HUES48 (cell line): ENCODE results near the gene MSLN.
A peak's percentile ranks its signal among the peaks of the same experiment; 100 is the strongest.
"Not testable (repeated sequence)": the region's sequence is repeated elsewhere in the genome, so short reads cannot be mapped to it uniquely, and the experiment has no call there.

Experiments
- H3K27ac ChIP-seq: one replicate; pipeline ENCODE4 v1.7.0; 2013; ENCODE audit warnings: low read depth, low read length, inconsistent platforms
- H3K27me3 ChIP-seq: 2 replicates; pipeline ENCODE4 v1.6.1; 2013; ENCODE audit warnings: mild to moderate bottlenecking, low read length; ENCODE audit not compliant: control insufficient read depth, insufficient read depth
- H3K36me3 ChIP-seq: 2 replicates; pipeline ENCODE4 v1.6.1; 2013; ENCODE audit warnings: low read length; ENCODE audit not compliant: control insufficient read depth, insufficient read depth
- H3K4me1 ChIP-seq: 2 replicates; pipeline ENCODE4 v1.6.1; 2013; ENCODE audit warnings: mild to moderate bottlenecking, low read length; ENCODE audit not compliant: control insufficient read depth, insufficient read depth
- H3K4me3 ChIP-seq: 2 replicates; pipeline ENCODE4 v1.5.1; 2013; ENCODE audit warnings: mild to moderate bottlenecking, low read depth, low read length
- H3K9ac ChIP-seq: 2 replicates; pipeline ENCODE4 v1.6.1; 2013; ENCODE audit warnings: mild to moderate bottlenecking, low read depth, low read length, moderate library complexity
- H3K9me3 ChIP-seq: 2 replicates; pipeline ENCODE4 v1.6.1; 2013; ENCODE audit warnings: low read length; ENCODE audit not compliant: control insufficient read depth, insufficient read depth

Gene MSLN

GRCh38 chr16:750485-750884, 10.0 kb upstream of the MSLN start:
- no peak overlapping the region for H3K27ac ChIP-seq
- H3K4me1 ChIP-seq, result peaks cover 19% of the 10 kb centered on the region

GRCh38 chr16:751152-752006, 9.2 kb upstream of the MSLN start:
- H3K27ac ChIP-seq, result peak overlapping the region; percentile 33
- no peak overlapping the region for H3K4me3 ChIP-seq

More at GRCh38 chr16:750485-750884, 10.0 kb upstream of the MSLN start:
- Histone ChIP-seq H3K9ac (no peak overlapping the region), H3K27me3 (no peaks in the 10 kb centered on the region), H3K36me3 (no peaks in the 10 kb centered on the region), H3K9me3 (no peaks in the 10 kb centered on the region), H3K4me3 (no peak overlapping the region)

DNA sequence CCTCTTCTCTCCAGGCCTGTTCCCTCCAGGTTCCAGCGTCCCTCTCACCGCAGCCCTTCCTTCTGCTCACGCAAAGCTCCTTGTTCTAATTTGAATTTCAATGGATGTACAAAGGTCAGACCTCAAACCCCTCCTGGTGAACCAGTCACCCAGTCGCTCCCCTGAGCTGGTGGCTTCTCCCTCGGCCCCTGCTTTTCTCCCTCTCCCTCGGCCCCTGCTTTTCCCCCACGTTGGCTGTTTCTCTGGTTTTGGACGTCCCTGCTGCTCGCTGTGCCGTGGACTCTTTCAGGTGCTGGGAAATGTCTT, 8.6 kb upstream of the MSLN start:
- Histone ChIP-seq H3K27ac (peak overlapping the region; percentile 33), H3K4me3 (no peak overlapping the region)

More at GRCh38 chr16:751152-752006, 9.2 kb upstream of the MSLN start:
- Histone ChIP-seq H3K4me1 (peaks cover 19% of the 10 kb centered on the region), H3K27me3 (no peaks in the 10 kb centered on the region), H3K9me3 (no peaks in the 10 kb centered on the region; the same call in 1 of the 2 replicates), H3K9ac (no peak overlapping the region), H3K36me3 (no peaks in the 10 kb centered on the region)

DNA sequence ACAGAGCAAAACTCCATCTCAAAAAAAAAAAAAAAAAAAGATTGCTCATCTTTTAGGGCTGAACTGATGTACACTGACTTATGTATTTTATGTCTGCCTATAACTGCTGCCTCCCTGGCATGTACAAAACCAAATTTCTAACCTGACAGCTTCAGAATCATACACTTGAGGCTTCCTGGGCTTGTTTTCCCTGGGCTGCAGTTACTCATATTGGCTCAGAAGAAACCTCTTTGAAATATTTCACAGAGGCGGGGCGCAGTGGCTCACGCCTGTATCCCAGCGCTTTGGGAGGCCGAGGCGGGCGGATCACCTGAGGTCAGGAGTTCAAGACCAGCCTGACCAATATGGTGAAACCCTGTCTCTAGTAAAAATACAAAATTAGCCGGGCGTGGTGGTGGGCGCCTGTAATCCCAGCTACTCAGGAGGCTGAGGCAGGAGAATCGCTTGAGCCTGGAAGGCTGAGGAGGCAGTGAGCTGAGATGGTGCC, 6.4 kb upstream of the MSLN start:
- peaks cover 19% of the 10 kb centered on the region for H3K4me1 ChIP-seq
- not testable (repeated sequence) for H3K9ac ChIP-seq, H3K27ac ChIP-seq

More for the DNA sequence above, 8.6 kb upstream of the MSLN start:
- H3K9me3 ChIP-seq, result no peaks in the 10 kb centered on the region; the same call in 1 of the 2 replicates
- no peaks in the 10 kb centered on the region for H3K36me3 ChIP-seq
- peaks cover 19% of the 10 kb centered on the region for H3K4me1 ChIP-seq
- no peak overlapping the region for H3K9ac ChIP-seq
- H3K27me3 ChIP-seq, result no peaks in the 10 kb centered on the region

DNA sequence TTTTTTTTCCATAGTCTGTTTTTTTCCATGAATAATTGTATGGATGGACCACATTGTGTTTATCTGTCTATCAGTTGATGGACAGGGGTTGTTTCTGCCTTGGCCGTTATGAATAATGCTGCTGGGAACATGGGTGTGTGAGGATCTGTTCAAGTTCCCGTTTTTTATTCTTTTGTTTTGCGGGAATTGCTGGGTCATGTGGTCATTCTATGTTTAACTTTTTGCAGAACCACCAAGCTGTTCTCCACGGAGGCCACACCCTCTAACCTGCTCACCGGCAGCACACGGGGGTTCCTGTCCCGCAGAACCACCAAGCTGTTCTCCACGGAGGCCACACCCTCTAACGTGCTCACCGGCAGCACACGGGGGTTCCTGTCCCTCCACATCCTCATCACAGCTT, 5.9 kb upstream of the MSLN start:
- no peak overlapping the region for H3K4me3 ChIP-seq
- H3K9me3 ChIP-seq, result no peaks in the 10 kb centered on the region; the same call in 1 of the 2 replicates
- no peak overlapping the region for H3K27ac ChIP-seq
- H3K36me3 ChIP-seq, result no peaks in the 10 kb centered on the region
- no peaks in the 10 kb centered on the region for H3K27me3 ChIP-seq
- no peak overlapping the region for H3K9ac ChIP-seq
- peaks cover 19% of the 10 kb centered on the region for H3K4me1 ChIP-seq

More for the DNA sequence above, 6.4 kb upstream of the MSLN start:
- H3K4me3 ChIP-seq, H3K36me3 ChIP-seq, H3K27me3 ChIP-seq, H3K9me3 ChIP-seq: not testable (repeated sequence)

- Histone ChIP-seq H3K27ac (no peak overlapping the region), H3K4me3 (no peak overlapping the region), H3K4me1 (peaks cover 12% of the 10 kb centered on the region), H3K9ac (no peak overlapping the region), H3K9me3 (no peaks in the 10 kb centered on the region; the same call in 1 of the 2 replicates), H3K36me3 (no peaks in the 10 kb centered on the region), H3K27me3 (no peaks in the 10 kb centered on the region)
Observed at GRCh38 chr16:756428-756827, 4.1 kb upstream of the MSLN start.

- H3K9me3 ChIP-seq, result no peaks in the 10 kb centered on the region; the same call in 1 of the 2 replicates
- no peaks in the 10 kb centered on the region for H3K4me1 ChIP-seq
- no peak overlapping the region for H3K9ac ChIP-seq
- no peaks in the 10 kb centered on the region for H3K27me3 ChIP-seq
- H3K36me3 ChIP-seq, result no peaks in the 10 kb centered on the region
- no peak overlapping the region for H3K4me3 ChIP-seq
- H3K27ac ChIP-seq, result no peak overlapping the region
Observed at GRCh38 chr16:759110-759910, 1.2 kb upstream of the MSLN start.

DNA sequence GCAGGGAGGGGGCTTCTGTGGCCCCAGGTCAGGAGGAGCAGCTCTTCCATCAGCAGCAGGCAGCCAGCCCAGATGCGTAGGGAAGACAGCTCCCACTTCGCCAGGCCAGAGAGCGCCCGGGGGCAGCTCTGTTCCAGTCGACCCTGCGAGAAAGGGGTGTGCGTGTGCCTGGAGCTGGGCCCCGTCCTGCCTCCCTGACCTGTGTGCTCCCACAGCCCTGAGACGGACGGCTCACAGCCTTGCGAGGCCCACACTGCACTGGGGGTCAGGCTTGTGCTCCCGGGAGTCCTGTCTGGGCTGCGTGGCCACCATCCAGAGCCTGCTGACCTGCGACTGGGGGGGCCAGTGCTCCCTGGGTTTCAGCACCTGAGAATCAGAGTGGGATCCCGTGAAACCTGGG, 469 bp upstream of the MSLN start:
- Histone ChIP-seq H3K9me3 (no peaks in the 10 kb centered on the region; the same call in 1 of the 2 replicates), H3K27ac (no peak overlapping the region), H3K27me3 (no peaks in the 10 kb centered on the region), H3K9ac (no peak overlapping the region), H3K4me3 (no peak overlapping the region), H3K36me3 (no peaks in the 10 kb centered on the region), H3K4me1 (no peaks in the 10 kb centered on the region)

- no peaks in the 10 kb centered on the region for H3K36me3 ChIP-seq
- no peak overlapping the region for H3K27ac ChIP-seq
- no peak overlapping the region for H3K9ac ChIP-seq
- no peaks in the 10 kb centered on the region for H3K9me3 ChIP-seq
- no peak overlapping the region for H3K4me3 ChIP-seq
- H3K27me3 ChIP-seq, result no peaks in the 10 kb centered on the region
- H3K4me1 ChIP-seq, result no peaks in the 10 kb centered on the region
Observed at GRCh38 chr16:761625-762513, 1.3 kb downstream of the MSLN start.

DNA sequence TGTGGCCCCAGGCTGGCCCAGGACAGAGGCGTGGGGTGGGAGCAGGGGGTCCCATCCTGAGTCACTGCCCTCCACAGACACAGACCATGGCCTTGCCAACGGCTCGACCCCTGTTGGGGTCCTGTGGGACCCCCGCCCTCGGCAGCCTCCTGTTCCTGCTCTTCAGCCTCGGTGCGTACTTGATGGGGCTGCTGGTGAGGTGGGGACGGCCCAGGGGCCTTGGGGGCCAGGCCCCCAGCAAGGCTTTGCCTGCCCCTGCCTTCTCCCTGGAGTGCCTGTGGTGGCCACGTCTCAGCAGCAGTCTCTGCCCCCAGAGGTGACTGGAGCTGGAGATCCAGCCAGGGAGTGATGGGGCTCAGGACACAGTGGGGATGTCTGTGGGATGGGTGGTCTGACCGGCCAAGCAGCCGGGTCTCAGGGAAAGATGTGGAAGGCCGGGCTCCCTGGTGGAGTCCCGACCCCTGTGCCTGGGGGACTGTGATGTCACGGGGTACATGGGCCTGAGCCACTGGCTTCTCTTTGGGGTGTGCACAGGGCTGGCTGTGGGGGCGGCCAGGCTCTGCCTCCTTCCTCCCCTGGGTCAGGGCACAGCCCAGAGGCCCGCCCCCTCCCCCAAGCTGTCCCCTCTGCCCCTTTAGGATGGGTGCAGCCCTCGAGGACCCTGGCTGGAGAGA, 2.2 kb downstream of the MSLN start:
- Histone ChIP-seq H3K4me3 (no peak overlapping the region), H3K36me3 (no peaks in the 10 kb centered on the region), H3K9ac (no peak overlapping the region), H3K4me1 (no peaks in the 10 kb centered on the region), H3K27me3 (no peaks in the 10 kb centered on the region), H3K27ac (no peak overlapping the region), H3K9me3 (no peaks in the 10 kb centered on the region)
